Kidney epithelial cell (primary cell): ENCODE data around the gene EIF3M. TPM values are rescaled to one million over a fixed set of nuclear protein-coding genes. Genes with fewer than 3 reads are reported as not detected.
A peak's percentile ranks its signal among the peaks of the same experiment; 100 is the strongest.

Experiments
- DNase-seq: peaks from one replicate; pipeline ENCODE4 v3.0.0-alpha.2; 2010; ENCODE audit warnings: low read depth
- H3K27me3 ChIP-seq: 2 replicates; pipeline ENCODE4 v1.6.0; 2011; ENCODE audit warnings: low read length; ENCODE audit not compliant: control insufficient read depth, insufficient read depth
- H3K36me3 ChIP-seq: 2 replicates; pipeline ENCODE4 v1.5.1; 2011; ENCODE audit warnings: low read length; ENCODE audit not compliant: control insufficient read depth, insufficient read depth
- H3K4me3 ChIP-seq: 2 replicates; pipeline ENCODE4 v1.5.1; 2011; ENCODE audit warnings: low read depth, mild to moderate bottlenecking, control low read depth, low read length
- total RNA-seq: library from RNA; depleted of rRNA; stranded (reverse); fragments of >200 nt; gene quantifications from 2 replicates; pipeline ENCODE4 v1.2.3, GENCODE V29; 2015
- TF ChIP-seq, protein P1 (sequence below): IDR thresholded peaks from 2 replicates; pipeline ENCODE4 v1.5.1; 2011; ENCODE audit warnings: mild to moderate bottlenecking, moderate library complexity, low read length, control low read depth, inconsistent platforms; ENCODE audit not compliant: insufficient read depth, poor library complexity, severe bottlenecking

EIF3M gene
- total RNA-seq, 1 donor from 2014 or later: 759 TPM

DNA sequence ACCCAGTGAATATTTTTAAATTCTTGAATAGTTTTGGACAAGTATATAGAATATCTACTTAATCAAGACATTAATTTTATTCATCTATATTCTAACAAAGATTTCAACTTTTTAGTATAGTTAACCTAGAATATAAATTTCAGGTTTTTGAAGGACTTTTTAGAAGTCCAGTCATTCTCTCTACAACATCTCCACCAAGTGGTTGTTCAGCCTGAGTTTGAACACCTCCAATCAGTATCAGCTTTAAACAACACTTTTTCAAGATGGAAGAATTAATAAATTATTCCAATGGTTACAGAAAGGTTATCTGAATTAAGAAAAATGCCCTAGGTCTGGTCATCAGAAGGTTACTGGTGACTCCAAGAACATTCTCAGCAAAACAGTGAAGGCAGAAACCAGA, 31.8 kb downstream of the EIF3M start:
- TF ChIP-seq, protein P1, sequence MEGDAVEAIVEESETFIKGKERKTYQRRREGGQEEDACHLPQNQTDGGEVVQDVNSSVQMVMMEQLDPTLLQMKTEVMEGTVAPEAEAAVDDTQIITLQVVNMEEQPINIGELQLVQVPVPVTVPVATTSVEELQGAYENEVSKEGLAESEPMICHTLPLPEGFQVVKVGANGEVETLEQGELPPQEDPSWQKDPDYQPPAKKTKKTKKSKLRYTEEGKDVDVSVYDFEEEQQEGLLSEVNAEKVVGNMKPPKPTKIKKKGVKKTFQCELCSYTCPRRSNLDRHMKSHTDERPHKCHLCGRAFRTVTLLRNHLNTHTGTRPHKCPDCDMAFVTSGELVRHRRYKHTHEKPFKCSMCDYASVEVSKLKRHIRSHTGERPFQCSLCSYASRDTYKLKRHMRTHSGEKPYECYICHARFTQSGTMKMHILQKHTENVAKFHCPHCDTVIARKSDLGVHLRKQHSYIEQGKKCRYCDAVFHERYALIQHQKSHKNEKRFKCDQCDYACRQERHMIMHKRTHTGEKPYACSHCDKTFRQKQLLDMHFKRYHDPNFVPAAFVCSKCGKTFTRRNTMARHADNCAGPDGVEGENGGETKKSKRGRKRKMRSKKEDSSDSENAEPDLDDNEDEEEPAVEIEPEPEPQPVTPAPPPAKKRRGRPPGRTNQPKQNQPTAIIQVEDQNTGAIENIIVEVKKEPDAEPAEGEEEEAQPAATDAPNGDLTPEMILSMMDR: no peak
- DNase-seq: no peak
- Histone ChIP-seq H3K4me3 (no peak overlapping the region), H3K36me3 (no peaks in the 10 kb centered on the region), H3K27me3 (no peaks in the 10 kb centered on the region)

DNA sequence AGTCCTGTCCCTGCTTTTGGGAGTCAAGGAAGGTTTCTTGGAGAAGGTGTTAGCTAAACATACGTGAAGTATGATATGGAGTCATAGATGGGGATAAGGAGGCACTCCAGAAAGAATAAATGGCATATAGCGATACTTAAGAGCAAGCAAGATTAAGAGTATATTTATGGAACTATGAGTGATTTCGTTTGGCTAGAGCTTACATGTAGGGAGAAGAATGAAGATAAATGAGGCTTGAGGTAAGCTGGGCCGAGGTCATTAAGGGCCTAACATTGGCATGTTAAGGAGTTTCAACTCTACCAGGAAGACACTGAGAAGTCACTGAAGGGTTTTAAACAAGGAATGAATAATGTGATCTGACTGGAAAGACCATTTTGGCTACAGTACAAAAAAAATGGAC, 33.3 kb downstream of the EIF3M start:
- H3K27me3 ChIP-seq: no peaks in the 10 kb centered on the region
- no peak overlapping the region for H3K4me3 ChIP-seq
- H3K36me3 ChIP-seq: no peaks in the 10 kb centered on the region
- TF ChIP-seq, protein P1: no peak
- no peak for DNase-seq

DNA sequence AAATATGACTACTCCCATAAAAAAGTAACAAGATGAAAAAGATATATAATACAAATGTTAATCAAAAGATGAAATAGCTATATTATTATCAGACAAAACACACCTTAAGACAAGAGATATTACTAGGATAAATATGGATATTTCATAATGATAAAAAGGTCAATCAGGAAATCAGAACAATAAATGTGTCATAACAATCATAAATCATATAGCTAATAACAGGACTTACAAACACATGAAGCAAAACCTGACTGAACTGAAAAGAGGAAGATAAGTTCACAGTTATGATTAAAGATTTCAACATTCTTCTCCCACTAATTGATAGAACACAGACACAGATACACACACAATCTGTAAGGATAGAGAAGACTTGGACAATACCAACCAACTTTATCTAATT, 47.2 kb downstream of the EIF3M start:
- H3K4me3 ChIP-seq: no peak overlapping the region
- H3K27me3 ChIP-seq: no peaks in the 10 kb centered on the region
- no peaks in the 10 kb centered on the region for H3K36me3 ChIP-seq
- no peak for DNase-seq
- TF ChIP-seq, protein P1: no peak

DNA sequence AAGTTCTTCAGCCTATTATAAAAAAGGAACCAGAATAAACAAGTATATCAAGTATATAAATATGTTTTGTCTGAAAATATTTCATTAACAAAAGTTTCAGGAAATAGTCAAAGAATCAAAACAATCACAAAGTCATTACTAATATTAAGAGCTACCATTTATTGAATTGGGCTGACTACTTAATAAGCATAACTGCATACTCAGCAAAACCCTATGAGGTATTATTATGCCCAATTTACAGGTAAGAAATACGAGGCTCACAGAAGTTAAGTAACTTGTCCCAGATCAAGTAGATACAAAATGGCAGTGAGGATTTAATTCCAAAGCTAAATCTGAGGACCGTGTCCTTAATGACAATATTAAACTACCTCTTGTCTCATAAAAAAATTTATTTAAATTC, 52.2 kb downstream of the EIF3M start:
- Histone ChIP-seq H3K4me3 (no peak overlapping the region), H3K27me3 (no peaks in the 10 kb centered on the region), H3K36me3 (no peaks in the 10 kb centered on the region)
- TF ChIP-seq, protein P1: no peak
- no peak for DNase-seq

DNA sequence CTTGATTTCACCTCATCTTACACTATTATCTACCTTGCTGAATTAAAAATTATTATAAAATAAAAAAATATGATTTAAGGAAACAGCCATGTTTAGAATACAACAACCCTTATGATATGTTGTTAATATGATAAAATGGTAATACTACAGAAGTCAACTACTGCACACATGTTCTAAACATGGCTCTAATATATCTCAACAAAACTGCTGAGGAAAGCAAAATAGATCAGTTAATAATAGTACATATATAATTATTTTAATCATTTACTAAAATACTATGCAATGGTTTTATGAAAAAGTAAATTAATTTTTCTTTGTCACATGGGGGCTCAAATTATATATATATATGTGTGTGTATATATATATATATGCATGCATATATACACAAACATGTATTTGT, 57.7 kb downstream of the EIF3M start:
- Histone ChIP-seq H3K27me3 (no peaks in the 10 kb centered on the region), H3K36me3 (no peaks in the 10 kb centered on the region), H3K4me3 (no peak overlapping the region)
- DNase-seq: no peak
- TF ChIP-seq, protein P1: no peak

DNA sequence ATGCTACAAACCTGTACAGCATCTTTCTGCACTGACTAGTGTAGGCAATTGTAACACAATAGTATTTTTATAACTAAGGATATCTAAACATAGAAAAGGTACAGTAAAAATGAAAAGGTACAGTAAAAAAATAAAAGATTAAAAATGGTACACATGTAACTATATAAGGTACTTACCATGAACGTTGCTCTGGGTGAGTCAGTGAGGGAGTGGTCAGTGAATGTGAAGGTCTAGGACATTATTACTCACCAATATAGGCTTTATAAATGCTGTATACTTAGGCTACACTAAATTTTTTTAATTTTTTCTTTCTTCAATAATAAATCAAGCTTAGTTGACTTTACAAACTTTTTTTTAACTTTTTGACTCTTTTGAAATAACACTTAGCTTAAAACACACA, 59.9 kb downstream of the EIF3M start:
- no peak overlapping the region for H3K4me3 ChIP-seq
- no peaks in the 10 kb centered on the region for H3K36me3 ChIP-seq
- DNase-seq: peak; percentile 9
- no peaks in the 10 kb centered on the region for H3K27me3 ChIP-seq
- TF ChIP-seq, protein P1: no peak
